ES-I3 (cell line): ENCODE data around the gene FUT6.
A peak's percentile ranks its signal among the peaks of the same experiment; 100 is the strongest.
"Not testable (repeated sequence)": the region's sequence is repeated elsewhere in the genome, so short reads cannot be mapped to it uniquely, and the experiment has no call there.

Experiments used
- H3K36me3 ChIP-seq: 2 replicates; pipeline ENCODE4 v1.6.1; 2013; ENCODE audit warnings: mild to moderate bottlenecking, low read length, control low read depth, moderate library complexity; ENCODE audit not compliant: insufficient read depth
- H3K4me1 ChIP-seq: 2 replicates; pipeline ENCODE4 v1.6.1; 2013; ENCODE audit warnings: mild to moderate bottlenecking, control low read depth, low read length; ENCODE audit not compliant: insufficient read depth
- H3K9ac ChIP-seq: 2 replicates; pipeline ENCODE4 v1.6.1; 2013; ENCODE audit warnings: low read depth, mild to moderate bottlenecking, low read length, moderate library complexity
- H3K9me3 ChIP-seq: 2 replicates; pipeline ENCODE4 v1.6.1; 2013; ENCODE audit warnings: mild to moderate bottlenecking, low read length, moderate library complexity; ENCODE audit not compliant: control insufficient read depth, insufficient read depth

The FUT6 gene

GRCh38 chr19:5844456-5845433 lies 5.2 kb upstream of the FUT6 start:
- no peaks in the 10 kb centered on the region for H3K4me1 ChIP-seq
- no peaks in the 10 kb centered on the region for H3K36me3 ChIP-seq
- no peaks in the 10 kb centered on the region for H3K9me3 ChIP-seq
- H3K9ac ChIP-seq: no peak overlapping the region

- Histone ChIP-seq H3K9me3 (no peaks in the 10 kb centered on the region), H3K36me3 (no peaks in the 10 kb centered on the region), H3K4me1 (no peaks in the 10 kb centered on the region), H3K9ac (no peak overlapping the region)
Observed at GRCh38 chr19:5843295-5843927, 3.9 kb upstream of the FUT6 start.

DNA sequence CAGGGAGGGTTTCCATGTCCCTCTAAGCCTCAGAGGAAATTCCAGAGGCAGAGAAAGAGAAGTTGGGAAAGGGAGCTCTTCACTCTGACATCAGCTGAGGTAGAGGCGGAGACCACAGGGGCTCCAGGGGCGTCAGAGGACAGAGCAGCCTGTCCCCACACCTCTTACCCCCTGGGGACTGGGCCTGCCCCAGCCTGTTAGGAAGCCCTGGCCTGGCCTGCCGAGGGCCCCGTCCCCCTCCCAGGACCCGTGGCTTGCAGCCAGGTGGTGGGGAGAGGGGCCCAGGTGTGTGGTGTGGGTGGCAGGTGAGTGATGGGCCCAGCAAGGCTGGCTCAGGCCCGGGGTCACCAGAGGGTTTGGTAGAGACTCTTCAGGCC lies 2.2 kb upstream of the FUT6 start:
- H3K9ac ChIP-seq, H3K4me1 ChIP-seq, H3K36me3 ChIP-seq, H3K9me3 ChIP-seq: not testable (repeated sequence)

GRCh38 chr19:5838353-5839064 lies 993 bp downstream of the FUT6 start:
- H3K4me1 ChIP-seq: no peaks in the 10 kb centered on the region
- H3K9me3 ChIP-seq: no peaks in the 10 kb centered on the region
- H3K9ac ChIP-seq: no peak overlapping the region

GRCh38 chr19:5837761-5838352 lies 1.6 kb downstream of the FUT6 start:
- Histone ChIP-seq H3K9me3 (no peaks in the 10 kb centered on the region), H3K36me3 (no peaks in the 10 kb centered on the region), H3K9ac (no peak overlapping the region), H3K4me1 (no peaks in the 10 kb centered on the region)

More at GRCh38 chr19:5838353-5839064, 993 bp downstream of the FUT6 start:
- no peaks in the 10 kb centered on the region for H3K36me3 ChIP-seq

GRCh38 chr19:5832527-5833216 lies 6.8 kb downstream of the FUT6 start:
- H3K36me3 ChIP-seq: no peaks in the 10 kb centered on the region
- H3K9me3 ChIP-seq: no peaks in the 10 kb centered on the region
- no peak overlapping the region for H3K9ac ChIP-seq
- no peaks in the 10 kb centered on the region for H3K4me1 ChIP-seq

- no peak overlapping the region for H3K9ac ChIP-seq
- no peaks in the 10 kb centered on the region for H3K36me3 ChIP-seq
- no peaks in the 10 kb centered on the region for H3K9me3 ChIP-seq
Observed at GRCh38 chr19:5832061-5832460, 7.4 kb downstream of the FUT6 start.

GRCh38 chr19:5831159-5831558 lies 8.3 kb downstream of the FUT6 start:
- peaks cover 2% of the 10 kb centered on the region; the same call in 1 of the 2 replicates for H3K4me1 ChIP-seq
- H3K9me3 ChIP-seq: no peaks in the 10 kb centered on the region
- H3K9ac ChIP-seq: no peak overlapping the region
- no peaks in the 10 kb centered on the region for H3K36me3 ChIP-seq

More at GRCh38 chr19:5832061-5832460, 7.4 kb downstream of the FUT6 start:
- no peaks in the 10 kb centered on the region for H3K4me1 ChIP-seq

DNA sequence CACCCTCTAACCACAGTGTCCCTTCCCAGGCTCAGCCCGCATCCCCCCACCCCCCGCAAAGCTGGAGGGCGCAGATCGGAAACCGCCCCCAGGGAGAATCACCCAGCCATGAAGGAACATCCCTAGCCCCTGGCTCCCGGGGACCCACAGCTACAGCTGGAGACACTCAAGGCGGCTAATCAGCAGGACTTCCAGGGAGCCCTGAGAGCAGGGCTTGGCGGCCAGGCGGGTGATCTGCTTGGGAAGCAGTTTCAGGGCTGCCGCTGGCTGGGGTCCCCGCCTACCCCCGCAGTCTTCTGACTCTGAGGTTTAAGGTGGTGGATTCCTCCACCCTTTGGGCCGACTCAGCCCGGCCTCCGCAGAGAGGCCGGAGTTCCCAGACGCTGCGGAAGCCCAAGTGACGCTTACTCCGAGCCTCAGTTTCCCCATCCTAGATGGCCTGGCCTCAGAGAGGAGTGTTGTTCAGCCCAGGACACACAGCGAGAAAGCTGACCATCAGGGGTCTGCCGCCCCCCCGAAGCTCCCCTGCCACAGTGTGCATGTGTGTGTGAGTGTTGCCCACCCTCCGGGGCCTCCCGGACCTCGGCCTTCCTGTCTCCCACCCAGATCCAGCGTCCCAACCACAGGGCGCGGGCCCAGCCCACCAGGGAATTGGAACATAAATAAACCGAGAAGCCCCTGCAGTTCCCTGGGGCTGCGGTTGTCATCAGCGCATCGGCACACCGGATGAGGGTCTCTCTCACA lies 9.8 kb downstream of the FUT6 start:
- H3K36me3 ChIP-seq: no peaks in the 10 kb centered on the region
- H3K9ac ChIP-seq: peak overlapping the region; percentile 82; the same call in 1 of the 2 replicates
- no peaks in the 10 kb centered on the region for H3K9me3 ChIP-seq
- H3K4me1 ChIP-seq: peaks cover 3% of the 10 kb centered on the region; the same call in 1 of the 2 replicates

DNA sequence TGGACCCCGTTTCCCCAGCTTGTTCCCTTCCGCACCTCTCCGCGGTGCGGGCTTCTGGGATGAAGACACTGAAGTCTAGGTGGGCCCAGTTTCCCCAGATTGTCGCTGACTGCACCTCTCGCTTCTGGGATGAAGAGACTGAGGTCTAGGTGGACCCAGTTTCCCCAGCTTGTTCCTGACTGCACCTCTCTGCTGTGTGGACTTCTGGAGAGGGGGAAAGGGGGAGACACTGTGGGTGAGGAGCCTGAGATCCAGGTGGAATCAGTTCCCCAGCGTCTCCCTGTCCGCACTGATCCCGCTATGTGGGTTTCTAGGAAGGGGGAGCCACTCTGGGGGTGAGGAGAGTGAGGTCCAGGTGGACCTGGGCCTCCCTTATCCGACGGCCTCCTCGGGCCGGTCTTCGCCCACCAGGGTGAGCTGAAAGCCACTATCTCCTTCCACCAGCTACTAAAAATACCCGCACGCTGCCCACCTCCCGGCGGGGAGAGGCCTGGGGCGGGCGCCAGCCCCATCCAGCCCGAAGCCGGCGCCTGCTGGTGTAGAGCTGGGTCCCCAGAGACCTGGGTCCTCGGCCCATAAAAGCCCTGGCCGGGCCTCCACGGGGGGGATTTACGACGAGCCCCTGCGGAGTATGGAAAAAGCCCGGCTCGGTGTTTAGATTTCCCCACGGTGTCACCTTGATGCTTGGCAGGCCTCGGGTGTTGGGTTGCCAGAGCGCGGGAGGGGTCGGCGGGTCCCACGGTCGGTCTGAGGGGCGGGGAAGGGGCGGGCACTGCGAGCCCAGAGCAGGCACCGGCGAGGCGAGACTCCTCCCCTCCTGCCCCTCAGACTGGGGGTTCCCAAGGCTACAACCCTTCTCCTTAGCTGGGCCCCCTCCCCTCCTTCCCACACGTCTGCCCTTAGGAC lies 10.6 kb downstream of the FUT6 start:
- Histone ChIP-seq H3K36me3 (no peaks in the 10 kb centered on the region), H3K4me1 (peaks cover 3% of the 10 kb centered on the region; the same call in 1 of the 2 replicates), H3K9me3 (no peaks in the 10 kb centered on the region), H3K9ac (peak overlapping the region; percentile 82)

DNA sequence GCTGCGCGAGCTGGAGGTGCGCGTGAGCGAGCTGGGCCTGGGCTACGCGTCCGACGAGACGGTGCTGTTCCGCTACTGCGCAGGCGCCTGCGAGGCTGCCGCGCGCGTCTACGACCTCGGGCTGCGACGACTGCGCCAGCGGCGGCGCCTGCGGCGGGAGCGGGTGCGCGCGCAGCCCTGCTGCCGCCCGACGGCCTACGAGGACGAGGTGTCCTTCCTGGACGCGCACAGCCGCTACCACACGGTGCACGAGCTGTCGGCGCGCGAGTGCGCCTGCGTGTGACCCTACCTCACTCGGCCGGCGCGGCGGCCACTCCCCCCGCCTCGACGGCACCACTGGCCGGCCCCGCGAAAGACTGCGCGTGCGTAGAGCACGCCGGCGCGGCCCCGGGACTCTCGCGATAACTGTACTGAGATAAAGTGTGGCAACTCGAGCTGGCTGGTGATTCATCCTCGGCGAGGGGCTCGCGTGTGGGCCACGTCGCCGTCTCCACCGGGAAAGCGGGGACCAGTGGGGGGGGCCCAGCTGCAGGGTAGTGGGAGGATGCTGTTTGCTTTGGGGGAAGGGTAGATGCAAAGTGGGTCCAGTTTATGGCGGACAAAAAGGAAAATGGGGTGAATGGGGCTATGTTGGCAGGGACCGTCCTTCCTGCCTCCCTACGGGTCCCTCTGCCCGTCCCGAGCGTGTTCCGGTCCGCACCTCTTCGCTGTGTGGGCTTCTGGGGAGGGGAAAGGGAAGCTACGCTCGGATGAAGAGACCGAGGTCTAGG lies 11.4 kb downstream of the FUT6 start:
- no peaks in the 10 kb centered on the region for H3K36me3 ChIP-seq
- peak overlapping the region; percentile 82 for H3K9ac ChIP-seq
- H3K9me3 ChIP-seq: no peaks in the 10 kb centered on the region
- H3K4me1 ChIP-seq: peaks cover 3% of the 10 kb centered on the region; the same call in 1 of the 2 replicates

GRCh38 chr19:5827342-5827890 lies 12.1 kb downstream of the FUT6 start:
- Histone ChIP-seq H3K36me3 (no peaks in the 10 kb centered on the region), H3K9me3 (no peaks in the 10 kb centered on the region), H3K4me1 (peaks cover 3% of the 10 kb centered on the region; the same call in 1 of the 2 replicates), H3K9ac (peak overlapping the region; percentile 82)
